Neural crest cell (in vitro differentiated cells): Measurements from ENCODE around the gene KRTAP4-3. TPM values are rescaled to one million over a fixed set of nuclear protein-coding genes. Genes with fewer than 3 reads are reported as not detected.
"Not testable (repeated sequence)": the region's sequence is repeated elsewhere in the genome, so short reads cannot be mapped to it uniquely, and the experiment has no call there.

Experiments
- DNase-seq: peaks from one replicate; pipeline ENCODE4 v3.0.0; 2021; ENCODE audit warnings: low read depth, mixed read lengths, low spot score
- H3K27ac Mint-ChIP-seq: one replicate; pipeline ENCODE4 v1.8.0; 2021; ENCODE audit warnings: mild to moderate bottlenecking, mixed read lengths; ENCODE audit not compliant: unreplicated experiment
- H3K27me3 Mint-ChIP-seq: 2 replicates; pipeline ENCODE4 v1.8.0; 2021; ENCODE audit warnings: low read depth, mild to moderate bottlenecking, mixed read lengths
- H3K36me3 Mint-ChIP-seq: 2 replicates; pipeline ENCODE4 v1.8.0; 2021; ENCODE audit warnings: low read depth, mild to moderate bottlenecking, mixed read lengths
- H3K4me1 Mint-ChIP-seq: 2 replicates; pipeline ENCODE4 v1.8.0; 2021; ENCODE audit warnings: mixed read lengths
- H3K4me3 Mint-ChIP-seq: one replicate; pipeline ENCODE4 v1.8.0; 2021; ENCODE audit warnings: mild to moderate bottlenecking, mixed read lengths
- H3K9me3 Mint-ChIP-seq: 2 replicates; pipeline ENCODE4 v1.8.0; 2021; ENCODE audit warnings: mixed read lengths
- CTCF ChIP-seq: fragments of 200-600 bp; sonication (generic); conservative IDR thresholded peaks from 2 replicates; pipeline ENCODE4 v1.5.0; 2021; ENCODE audit warnings: antibody characterized with exemption, mild to moderate bottlenecking
- total RNA-seq: library from RNA; stranded (reverse); gene quantifications from 2 replicates; pipeline ENCODE4 v1.2.1, GENCODE V29; 2021

KRTAP4-3 gene
- total RNA-seq, 1 donor from 2014 or later, result not detected

DNA sequence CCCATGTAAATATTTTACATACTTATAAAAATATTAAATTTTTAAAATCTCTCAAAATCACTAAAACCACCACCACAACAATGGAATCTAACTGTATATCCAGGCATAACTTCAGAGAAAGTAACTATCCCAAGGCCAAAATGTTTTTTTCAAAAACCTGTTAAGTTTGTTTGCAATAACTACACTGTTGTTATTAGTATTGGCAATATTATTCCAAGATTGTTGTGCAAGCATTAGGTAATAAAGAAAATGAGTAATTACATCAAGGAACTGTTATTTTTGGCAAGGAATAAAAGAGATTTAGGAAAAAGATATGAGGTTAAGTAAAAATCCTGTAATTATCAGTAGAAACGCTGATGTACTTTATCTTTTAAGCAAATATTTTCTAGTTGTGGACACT, 40.6 kb downstream of the KRTAP4-3 start:
- no peak for TF ChIP-seq CTCF
- no peak overlapping the region for H3K4me3 Mint-ChIP-seq
- peaks cover 44% of the 10 kb centered on the region for H3K27me3 Mint-ChIP-seq
- no peak overlapping the region for H3K27ac Mint-ChIP-seq
- peaks cover 2% of the 10 kb centered on the region for H3K9me3 Mint-ChIP-seq
- no peaks in the 10 kb centered on the region for H3K36me3 Mint-ChIP-seq
- no peak for DNase-seq
- H3K4me1 Mint-ChIP-seq, result no peaks in the 10 kb centered on the region

- no peaks in the 10 kb centered on the region for H3K36me3 Mint-ChIP-seq
- H3K9me3 Mint-ChIP-seq, result peaks cover 2% of the 10 kb centered on the region
- DNase-seq, result no peak
- H3K4me1 Mint-ChIP-seq, result no peaks in the 10 kb centered on the region
- TF ChIP-seq CTCF, result no peak
- no peak overlapping the region for H3K4me3 Mint-ChIP-seq
- no peak overlapping the region for H3K27ac Mint-ChIP-seq
- H3K27me3 Mint-ChIP-seq, result peaks cover 40% of the 10 kb centered on the region
Measured at GRCh38 chr17:41126412-41126811, 41.6 kb downstream of the KRTAP4-3 start.

DNA sequence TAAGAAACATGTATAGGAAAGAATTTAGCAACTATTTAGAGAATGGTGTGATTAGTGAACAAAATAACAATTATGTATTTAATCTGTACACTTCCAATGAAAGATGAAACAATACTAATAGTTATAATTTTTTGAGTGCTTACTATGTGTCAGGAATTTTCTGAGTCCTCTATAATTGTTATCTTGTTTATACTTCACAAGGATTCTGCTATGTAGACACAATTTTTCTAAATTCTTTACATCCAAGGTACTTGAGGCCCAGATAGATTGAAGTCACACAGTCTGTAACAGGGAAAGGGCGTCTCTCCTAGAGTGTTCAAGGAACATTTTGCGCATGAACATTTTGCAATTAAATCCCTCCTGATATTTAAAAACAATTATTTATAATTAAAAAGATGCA, 43.0 kb downstream of the KRTAP4-3 start:
- TF ChIP-seq CTCF, result no peak
- Mint-ChIP-seq H3K4me1 (no peaks in the 10 kb centered on the region), H3K4me3 (no peak overlapping the region)

DNA sequence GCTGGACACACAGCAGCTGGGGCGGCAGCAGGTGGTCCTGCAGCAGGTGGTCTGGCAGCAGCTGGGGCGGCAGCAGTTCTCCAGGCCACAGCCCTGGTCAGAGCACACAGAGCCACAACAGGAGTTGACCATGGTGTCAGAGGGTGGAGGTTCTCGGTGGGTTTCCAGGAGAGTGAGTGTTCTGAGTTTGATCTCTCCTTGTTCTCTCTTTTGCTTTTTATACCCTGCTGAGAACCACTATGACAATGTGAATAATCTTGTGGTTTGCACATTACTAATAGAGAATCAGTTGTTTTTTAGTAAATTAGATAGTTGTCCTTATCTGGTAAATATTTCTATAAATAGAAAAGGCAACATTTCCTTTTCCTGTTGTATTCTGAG, 44.0 kb downstream of the KRTAP4-3 start, which contains the start of gene KRTAP4-12:
Gene KRTAP4-12, minus strand, starts transcription at position 192 of the 381 bp plus-strand sequence. Its CDS starts 60 bp downstream, at position 132.
- H3K27ac Mint-ChIP-seq, H3K4me3 Mint-ChIP-seq, H3K4me1 Mint-ChIP-seq, DNase-seq, H3K9me3 Mint-ChIP-seq, H3K36me3 Mint-ChIP-seq: not testable (repeated sequence)
- peaks cover 36% of the 10 kb centered on the region for H3K27me3 Mint-ChIP-seq

More for the DNA sequence above, 43.0 kb downstream of the KRTAP4-3 start:
- no peak for DNase-seq
- peaks cover 2% of the 10 kb centered on the region for H3K9me3 Mint-ChIP-seq
- H3K27ac Mint-ChIP-seq, result no peak overlapping the region
- no peaks in the 10 kb centered on the region for H3K36me3 Mint-ChIP-seq
- peaks cover 41% of the 10 kb centered on the region for H3K27me3 Mint-ChIP-seq

DNA sequence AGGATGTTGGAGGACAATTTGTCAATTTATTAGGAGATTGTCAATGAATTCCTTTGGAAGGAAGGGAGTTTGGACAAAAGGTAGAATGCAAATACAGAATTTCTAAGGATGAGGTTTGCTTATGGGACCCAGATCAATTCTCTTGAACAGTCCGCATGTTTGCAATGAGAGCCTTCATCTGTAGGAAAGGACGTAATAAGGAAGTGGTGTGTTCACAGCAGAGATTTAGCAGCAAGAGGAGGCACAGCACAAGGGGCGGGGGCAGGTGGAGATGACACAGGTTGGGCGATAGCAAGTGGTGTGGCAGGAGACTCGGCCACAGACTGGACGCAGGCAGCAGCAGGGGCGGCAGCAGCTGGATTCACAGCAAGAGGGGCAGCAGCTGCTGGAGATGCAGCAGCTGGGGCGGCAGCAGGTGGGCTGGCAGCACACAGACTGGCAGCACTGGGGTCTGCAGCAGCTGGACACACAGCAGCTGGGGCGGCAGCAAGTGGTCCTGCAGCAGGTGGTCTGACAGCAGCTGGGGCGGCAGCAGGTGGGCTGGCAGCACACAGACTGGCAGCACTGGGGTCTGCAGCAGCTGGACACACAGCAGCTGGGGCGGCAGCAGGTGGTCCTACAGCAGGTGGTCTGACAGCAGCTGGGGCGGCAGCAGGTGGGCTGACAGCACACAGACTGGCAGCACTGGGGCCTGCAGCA, 44.6 kb downstream of the KRTAP4-3 start:
- H3K36me3 Mint-ChIP-seq, H3K4me1 Mint-ChIP-seq, H3K9me3 Mint-ChIP-seq, H3K27ac Mint-ChIP-seq, H3K4me3 Mint-ChIP-seq, DNase-seq: not testable (repeated sequence)
- peaks cover 35% of the 10 kb centered on the region for H3K27me3 Mint-ChIP-seq

GRCh38 chr17:41121742-41122141, 46.3 kb downstream of the KRTAP4-3 start:
- H3K4me1 Mint-ChIP-seq, result no peaks in the 10 kb centered on the region
- no peak for TF ChIP-seq CTCF
- no peaks in the 10 kb centered on the region for H3K9me3 Mint-ChIP-seq
- H3K27ac Mint-ChIP-seq, result no peak overlapping the region
- peaks cover 37% of the 10 kb centered on the region for H3K27me3 Mint-ChIP-seq
- DNase-seq, result no peak
- no peaks in the 10 kb centered on the region for H3K36me3 Mint-ChIP-seq
- no peak overlapping the region for H3K4me3 Mint-ChIP-seq

DNA sequence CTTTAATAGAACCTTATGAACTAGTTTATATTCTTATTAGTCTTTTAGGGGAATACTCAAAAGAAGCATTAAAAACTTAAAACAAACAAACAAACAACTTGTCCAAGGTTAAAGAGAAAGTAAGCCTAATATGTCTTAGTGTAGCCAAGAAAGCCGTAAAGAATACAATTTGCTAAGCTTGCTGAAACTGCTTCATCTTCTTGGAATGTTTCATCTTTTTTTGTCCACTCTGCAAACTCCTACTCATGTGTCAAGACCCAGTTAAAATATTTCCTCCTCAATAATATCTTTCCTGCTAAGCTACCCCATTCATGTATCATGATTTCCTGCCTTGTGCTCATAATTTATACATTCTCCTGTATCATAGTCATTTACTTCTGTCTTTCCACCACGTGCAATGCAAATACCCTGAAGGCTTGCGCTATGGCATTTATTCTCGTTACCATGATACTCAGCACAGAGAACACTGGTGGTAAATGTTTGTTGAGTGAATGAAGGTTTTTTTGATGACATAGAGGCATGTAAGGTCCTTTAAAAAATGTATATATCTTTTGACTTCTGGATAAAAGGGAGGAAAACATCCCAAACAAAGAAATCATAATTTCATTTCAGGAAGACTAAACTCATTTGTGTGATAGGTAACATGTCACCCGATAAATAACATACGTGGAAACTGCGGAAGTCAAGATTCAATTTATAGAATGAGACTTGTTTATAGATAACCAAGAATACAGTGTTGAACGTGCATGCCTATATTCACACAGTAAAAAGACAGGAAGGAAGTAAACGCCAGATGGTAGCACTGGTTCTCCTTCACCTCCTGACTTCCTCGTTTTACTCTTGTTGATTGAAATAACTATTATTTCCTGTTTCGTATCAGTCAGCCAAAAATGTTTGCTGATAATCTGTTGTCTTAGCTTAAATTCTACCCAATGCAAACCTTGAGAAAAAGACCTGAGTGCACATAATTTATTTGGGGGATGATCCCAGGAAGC, 48.0 kb downstream of the KRTAP4-3 start:
- peaks cover 44% of the 10 kb centered on the region for H3K27me3 Mint-ChIP-seq
- not testable (repeated sequence) for H3K4me1 Mint-ChIP-seq, H3K4me3 Mint-ChIP-seq, H3K36me3 Mint-ChIP-seq, DNase-seq, H3K9me3 Mint-ChIP-seq, H3K27ac Mint-ChIP-seq
